Ovary (tissue), 3 donors: Measurements from ENCODE around the gene BRDT.

ENCODE experiments used
- EP300 ChIP-seq: sonication (generic); formaldehyde crosslinking; IDR thresholded peaks from one replicate; pipeline ENCODE4 v1.6.1; 2017; ENCODE audit warnings: antibody characterized with exemption
- POLR2A ChIP-seq: fragments of 450-650 bp; IDR thresholded peaks from one replicate; pipeline ENCODE4 v1.6.1; 2017; ENCODE audit warnings: antibody characterized with exemption, mild to moderate bottlenecking, moderate library complexity
- TF ChIP-seq, protein P1 (sequence below), 3 donors: fragments of 450-650 bp in 2 of 3; fragments of 200-600 bp in 1 of 3; IDR thresholded peaks; one replicate each; pipeline versions ENCODE4 v1.5.1 to v1.8.0; 2016 to 2022; ENCODE audit warnings: antibody characterized with exemption in 3 of 3, mild to moderate bottlenecking in 1 of 3
- donor health status: DM: no; HTN: no; CAD: no.

DNA sequence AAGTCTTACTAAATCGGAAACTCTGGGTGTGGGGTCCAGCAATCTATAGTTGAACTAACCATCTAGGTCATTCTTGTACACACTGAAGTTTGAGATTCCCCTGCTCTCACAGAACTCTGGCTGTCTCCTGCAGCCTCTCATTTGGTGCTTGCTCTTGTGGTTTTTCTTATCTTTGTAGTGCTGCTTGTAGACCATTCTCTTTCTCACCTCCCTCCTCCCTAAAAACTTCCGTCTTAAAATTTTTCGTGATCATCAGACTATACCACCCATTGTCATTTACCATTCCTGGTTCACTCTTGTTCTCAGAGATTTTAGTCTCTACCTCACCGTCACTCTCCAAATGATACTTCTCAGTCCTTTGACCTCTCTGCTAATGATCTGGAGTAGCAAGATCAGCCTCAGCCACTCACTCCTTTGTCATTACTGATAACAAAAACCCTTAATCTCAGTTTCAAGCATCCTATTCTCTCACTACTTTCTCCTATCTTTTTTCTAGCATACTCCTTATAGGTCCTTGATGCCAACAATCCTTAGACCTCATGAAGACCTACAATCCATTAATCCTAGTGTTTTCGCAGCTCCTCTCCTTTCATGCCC lies 67.6 kb downstream of the BRDT start:
- TF ChIP-seq, protein P1, sequence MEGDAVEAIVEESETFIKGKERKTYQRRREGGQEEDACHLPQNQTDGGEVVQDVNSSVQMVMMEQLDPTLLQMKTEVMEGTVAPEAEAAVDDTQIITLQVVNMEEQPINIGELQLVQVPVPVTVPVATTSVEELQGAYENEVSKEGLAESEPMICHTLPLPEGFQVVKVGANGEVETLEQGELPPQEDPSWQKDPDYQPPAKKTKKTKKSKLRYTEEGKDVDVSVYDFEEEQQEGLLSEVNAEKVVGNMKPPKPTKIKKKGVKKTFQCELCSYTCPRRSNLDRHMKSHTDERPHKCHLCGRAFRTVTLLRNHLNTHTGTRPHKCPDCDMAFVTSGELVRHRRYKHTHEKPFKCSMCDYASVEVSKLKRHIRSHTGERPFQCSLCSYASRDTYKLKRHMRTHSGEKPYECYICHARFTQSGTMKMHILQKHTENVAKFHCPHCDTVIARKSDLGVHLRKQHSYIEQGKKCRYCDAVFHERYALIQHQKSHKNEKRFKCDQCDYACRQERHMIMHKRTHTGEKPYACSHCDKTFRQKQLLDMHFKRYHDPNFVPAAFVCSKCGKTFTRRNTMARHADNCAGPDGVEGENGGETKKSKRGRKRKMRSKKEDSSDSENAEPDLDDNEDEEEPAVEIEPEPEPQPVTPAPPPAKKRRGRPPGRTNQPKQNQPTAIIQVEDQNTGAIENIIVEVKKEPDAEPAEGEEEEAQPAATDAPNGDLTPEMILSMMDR (IDR thresholded peaks at IDR 0.05) = no peak
- TF ChIP-seq POLR2A (no peak), EP300 (no peak)
